Measurements from ENCODE around the gene CWC27.

The CWC27 gene

DNA sequence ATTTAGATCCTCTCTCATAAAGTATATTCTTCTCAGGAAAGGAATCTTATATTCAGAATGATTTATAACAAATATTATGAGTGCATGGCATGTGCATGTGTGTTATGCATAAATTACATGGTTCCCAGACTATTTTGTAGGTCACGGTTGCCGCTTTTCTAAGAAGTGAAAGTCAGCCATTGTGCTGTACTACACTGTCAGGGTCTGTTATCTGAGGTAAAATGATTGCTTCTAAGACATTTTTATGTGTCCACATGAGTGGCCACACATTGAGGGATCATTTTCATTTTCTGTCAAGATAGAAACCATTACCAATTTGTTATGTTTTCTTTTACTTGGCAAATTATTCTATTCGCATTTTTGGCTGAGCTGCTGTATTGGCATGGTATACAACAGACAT is 210.8 kb downstream of the CWC27 start:
- TF ChIP-seq, protein P1, sequence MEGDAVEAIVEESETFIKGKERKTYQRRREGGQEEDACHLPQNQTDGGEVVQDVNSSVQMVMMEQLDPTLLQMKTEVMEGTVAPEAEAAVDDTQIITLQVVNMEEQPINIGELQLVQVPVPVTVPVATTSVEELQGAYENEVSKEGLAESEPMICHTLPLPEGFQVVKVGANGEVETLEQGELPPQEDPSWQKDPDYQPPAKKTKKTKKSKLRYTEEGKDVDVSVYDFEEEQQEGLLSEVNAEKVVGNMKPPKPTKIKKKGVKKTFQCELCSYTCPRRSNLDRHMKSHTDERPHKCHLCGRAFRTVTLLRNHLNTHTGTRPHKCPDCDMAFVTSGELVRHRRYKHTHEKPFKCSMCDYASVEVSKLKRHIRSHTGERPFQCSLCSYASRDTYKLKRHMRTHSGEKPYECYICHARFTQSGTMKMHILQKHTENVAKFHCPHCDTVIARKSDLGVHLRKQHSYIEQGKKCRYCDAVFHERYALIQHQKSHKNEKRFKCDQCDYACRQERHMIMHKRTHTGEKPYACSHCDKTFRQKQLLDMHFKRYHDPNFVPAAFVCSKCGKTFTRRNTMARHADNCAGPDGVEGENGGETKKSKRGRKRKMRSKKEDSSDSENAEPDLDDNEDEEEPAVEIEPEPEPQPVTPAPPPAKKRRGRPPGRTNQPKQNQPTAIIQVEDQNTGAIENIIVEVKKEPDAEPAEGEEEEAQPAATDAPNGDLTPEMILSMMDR (IDR thresholded peaks at IDR 0.05; ENCODE audit: low read depth, low read length, missing control alignments), result no peak
- in situ Hi-C loops (cut with HindIII; ENCODE audit: low sequenced_read_pairs), result no loop called here

DNA sequence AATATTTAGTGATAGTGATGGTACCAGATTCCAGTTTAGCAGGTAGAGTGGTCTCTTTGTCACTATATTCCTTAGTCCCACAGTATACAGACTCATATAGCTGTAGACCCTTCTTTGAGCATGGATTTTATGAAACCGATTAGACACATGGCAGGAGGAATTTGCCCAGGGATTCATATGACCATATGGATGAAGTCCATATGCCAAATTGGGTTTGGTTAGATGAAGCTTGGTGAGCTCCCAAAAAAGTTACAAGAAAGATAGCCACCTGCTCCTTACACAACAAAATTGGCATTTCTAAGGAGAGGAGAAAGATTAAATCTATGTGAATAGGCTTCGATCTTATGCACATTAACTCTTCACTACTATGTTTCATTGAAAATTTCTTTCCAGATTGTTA is 211.4 kb downstream of the CWC27 start:
- in situ Hi-C loops (cut with HindIII; ENCODE audit: low sequenced_read_pairs), result loop anchor here (5.0 kb wide), 2 partner anchors 102 to 502 kb away; partner anchors contain the start of gene ADAMTS6
- DNase-seq (ENCODE audit: low read depth), result no peak
- H3K4me3 ChIP-seq (ENCODE audit: low read depth, low read length), result no peak overlapping the region
- TF ChIP-seq, protein P1 (IDR thresholded peaks at IDR 0.05; ENCODE audit: low read depth, low read length, missing control alignments), result no peak

More for the DNA sequence above, 210.8 kb downstream of the CWC27 start:
- no peak overlapping the region for H3K4me3 ChIP-seq (ENCODE audit: low read depth, low read length)
- DNase-seq (ENCODE audit: low read depth), result peak; percentile 4

DNA sequence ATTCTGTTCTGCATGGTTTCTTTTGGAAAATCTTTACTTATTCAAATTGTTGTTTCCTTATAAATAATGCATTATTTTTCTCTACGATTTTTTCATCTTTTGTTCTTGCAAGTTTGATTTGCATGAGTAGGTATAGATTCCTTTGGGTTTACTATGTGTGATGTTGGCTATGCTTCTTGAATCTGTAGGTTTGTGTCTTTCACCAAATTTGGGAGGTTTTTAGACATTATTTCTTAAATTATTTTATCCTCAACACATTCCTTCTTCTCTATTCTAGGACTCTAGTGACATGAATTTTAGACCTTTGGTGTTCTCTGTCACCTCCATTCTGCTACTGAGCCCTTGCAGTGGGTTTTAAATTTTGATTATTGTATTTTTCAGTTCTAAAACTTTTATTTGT is 219.0 kb downstream of the CWC27 start:
- in situ Hi-C loops (cut with HindIII; ENCODE audit: low sequenced_read_pairs), result no loop called here
- TF ChIP-seq, protein P1 (IDR thresholded peaks at IDR 0.05; ENCODE audit: low read depth, low read length, missing control alignments), result no peak
- no peak for DNase-seq (ENCODE audit: low read depth)
- H3K4me3 ChIP-seq (ENCODE audit: low read depth, low read length), result no peak overlapping the region

DNA sequence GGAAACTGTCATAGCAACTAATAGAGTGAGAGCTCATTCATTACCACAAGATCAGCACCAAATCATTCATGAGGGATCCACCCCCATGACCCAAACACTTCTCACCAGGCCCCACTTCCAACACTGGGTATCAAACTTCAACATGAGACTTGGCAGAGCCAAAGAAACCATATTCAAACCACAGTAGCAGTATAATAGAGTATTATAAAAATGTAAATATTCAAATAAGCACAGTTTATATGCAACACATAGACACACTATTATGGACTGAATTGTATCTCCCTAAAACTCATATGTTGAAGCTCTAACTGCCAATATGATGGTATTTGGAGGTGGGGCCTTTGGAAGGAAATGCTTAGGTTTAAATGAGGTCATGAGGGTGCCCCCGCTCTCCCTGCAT is 240.5 kb downstream of the CWC27 start:
- in situ Hi-C loops (cut with HindIII; ENCODE audit: low sequenced_read_pairs), result no loop called here
- DNase-seq (ENCODE audit: low read depth), result no peak
- H3K4me3 ChIP-seq (ENCODE audit: low read depth, low read length), result no peak overlapping the region
- TF ChIP-seq, protein P1 (IDR thresholded peaks at IDR 0.05; ENCODE audit: low read depth, low read length, missing control alignments), result no peak

DNA sequence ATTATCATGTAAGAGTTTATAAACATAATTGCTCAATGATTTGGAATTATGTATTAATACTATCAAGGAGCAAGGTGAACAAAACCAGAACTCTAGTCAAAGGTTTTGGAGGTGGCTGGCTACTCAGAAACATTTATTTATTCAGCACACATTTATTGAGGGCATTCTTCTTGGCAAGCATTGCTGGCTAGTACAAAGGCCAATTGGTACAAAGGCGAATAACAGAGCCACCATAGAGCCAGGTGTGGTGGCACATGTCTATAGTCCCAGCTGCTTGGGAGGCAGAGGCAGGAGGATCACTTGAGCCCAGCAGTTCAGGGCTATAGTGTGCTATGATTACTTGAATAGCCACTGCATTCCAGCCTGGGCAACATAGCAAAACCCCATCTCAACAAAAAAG is 242.1 kb downstream of the CWC27 start:
- no peak overlapping the region for H3K4me3 ChIP-seq (ENCODE audit: low read depth, low read length)
- TF ChIP-seq, protein P1 (IDR thresholded peaks at IDR 0.05; ENCODE audit: low read depth, low read length, missing control alignments), result no peak
- no peak for DNase-seq (ENCODE audit: low read depth)
- in situ Hi-C loops (cut with HindIII; ENCODE audit: low sequenced_read_pairs), result no loop called here

DNA sequence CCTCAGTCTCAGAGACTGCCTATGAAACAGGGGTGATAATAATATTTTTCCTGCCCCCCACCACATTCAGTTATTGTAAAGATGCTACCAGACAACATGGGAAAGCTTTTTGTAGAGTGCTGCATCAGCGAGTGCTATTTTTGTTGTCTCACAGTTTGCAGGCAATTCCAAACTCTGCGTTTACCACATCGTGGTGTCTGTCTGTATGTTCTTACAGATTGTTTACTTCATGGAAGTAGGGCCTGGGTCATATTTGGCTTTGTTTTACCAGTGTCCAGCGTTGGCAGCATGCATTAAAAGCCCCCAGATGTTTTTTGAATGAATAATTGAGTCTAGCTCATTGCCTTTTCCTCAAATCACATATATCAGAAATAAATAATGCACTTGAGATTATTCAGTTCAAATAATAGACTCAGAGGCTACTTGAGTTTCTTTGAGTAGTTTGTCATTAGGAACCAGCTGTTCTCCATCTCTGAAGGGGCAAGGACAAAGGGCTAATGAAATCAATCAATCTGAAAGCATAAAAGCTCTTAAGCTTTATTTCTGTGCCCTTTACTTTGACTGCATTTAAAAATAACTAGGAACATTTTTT is 243.7 kb downstream of the CWC27 start:
- no peak overlapping the region for H3K4me3 ChIP-seq (ENCODE audit: low read depth, low read length)
- no peak for DNase-seq (ENCODE audit: low read depth)
- in situ Hi-C loops (cut with HindIII; ENCODE audit: low sequenced_read_pairs), result no loop called here
- TF ChIP-seq, protein P1 (IDR thresholded peaks at IDR 0.05; ENCODE audit: low read depth, low read length, missing control alignments), result no peak

All from astrocyte of the cerebellum (primary cell).